WTC11 (cell line): ENCODE results near the gene CYP1A2. TPM values are rescaled to one million over a fixed set of nuclear protein-coding genes. Genes with fewer than 3 reads are reported as not detected.

Source experiments
- ATAC-seq: fragments of 200-7000 bp; cut with Tn5 transposase; 2 replicates; pipeline ENCODE4 v1.10.0; 2021; ENCODE audit warnings: mild to moderate bottlenecking, moderate library complexity
- Bru-seq: library from RNA; stranded (reverse); fragments of 400-500 nt; gene quantifications from one replicate; lab custom pipeline; 2021; lab: Mats Ljungman, UMichigan
- CTCF ChIA-PET: fragments of 300-600 bp; sonication (Branson Sonifier 250); formaldehyde crosslinking; loops from one replicate; lab custom pipeline; 2021; ENCODE audit warnings: antibody characterized with exemption; lab: Charles Lee
- POLR2A ChIA-PET: fragments of 350-600 bp; sonication (Branson Sonifier 250); formaldehyde crosslinking; loops from one replicate; lab custom pipeline; 2021; ENCODE audit warnings: antibody characterized with exemption; lab: Charles Lee
- DNase-seq: peaks from one replicate; pipeline ENCODE4 v3.0.0; 2021; ENCODE audit warnings: low spot score
- H3K27ac Mint-ChIP-seq: 2 replicates; pipeline ENCODE4 v1.8.0; 2021; ENCODE audit warnings: mixed read lengths
- H3K27me3 Mint-ChIP-seq: 2 replicates; pipeline ENCODE4 v1.8.0; 2021; ENCODE audit warnings: low read depth, mild to moderate bottlenecking, moderate library complexity, mixed read lengths
- H3K36me3 Mint-ChIP-seq: 2 replicates; pipeline ENCODE4 v1.8.0; 2021; ENCODE audit warnings: mixed read lengths
- H3K4me1 Mint-ChIP-seq: 2 replicates; pipeline ENCODE4 v1.8.0; 2022; ENCODE audit warnings: mixed read lengths
- H3K4me3 Mint-ChIP-seq: 2 replicates; pipeline ENCODE4 v1.8.0; 2021; ENCODE audit warnings: mild to moderate bottlenecking, moderate library complexity, mixed read lengths
- H3K9me3 Mint-ChIP-seq: 2 replicates; pipeline ENCODE4 v1.8.0; 2021; ENCODE audit warnings: mixed read lengths
- CREB1 ChIP-seq: sonication (generic); formaldehyde crosslinking; IDR thresholded peaks from 2 replicates; pipeline ENCODE4 v1.8.0; 2023; ENCODE audit warnings: mild to moderate bottlenecking, missing genetic modification reagents
- ELF4 ChIP-seq: sonication (generic); formaldehyde crosslinking; IDR thresholded peaks from 2 replicates; pipeline ENCODE4 v1.8.1; 2022; ENCODE audit warnings: low read depth, mild to moderate bottlenecking, moderate library complexity, missing genetic modification reagents
- ERG ChIP-seq: fragments of 250-450 bp; sonication (Bioruptor Pico); IDR thresholded peaks from 2 replicates; pipeline ENCODE4 v1.8.0; 2021; ENCODE audit warnings: mild to moderate bottlenecking
- ETV6 ChIP-seq: sonication (generic); formaldehyde crosslinking; IDR thresholded peaks from 2 replicates; pipeline ENCODE4 v1.8.1; 2022; ENCODE audit warnings: mild to moderate bottlenecking, missing genetic modification reagents
- FOXJ3 ChIP-seq: sonication (generic); formaldehyde crosslinking; IDR thresholded peaks from 2 replicates; pipeline ENCODE4 v1.9.0; 2021; ENCODE audit warnings: missing genetic modification reagents, mild to moderate bottlenecking, borderline replicate concordance
- GRHL2 ChIP-seq: fragments of 250-450 bp; sonication (Bioruptor Pico); IDR thresholded peaks from 2 replicates; pipeline ENCODE4 v1.8.0; 2022; ENCODE audit warnings: mild to moderate bottlenecking, moderate library complexity; ENCODE audit not compliant: insufficient replicate concordance, severe bottlenecking
- JAZF1 ChIP-seq: fragments of 250-450 bp; sonication (Bioruptor Pico); IDR thresholded peaks from 2 replicates; pipeline ENCODE4 v1.9.0; 2021; ENCODE audit warnings: moderate library complexity, mild to moderate bottlenecking, inconsistent platforms
- MLX ChIP-seq: sonication (generic); formaldehyde crosslinking; IDR thresholded peaks from 2 replicates; pipeline ENCODE4 v1.8.1; 2023; ENCODE audit warnings: mild to moderate bottlenecking, missing genetic modification reagents, moderate library complexity
- OVOL2 ChIP-seq: fragments of 250-450 bp; sonication (Bioruptor Pico); IDR thresholded peaks from 2 replicates; pipeline ENCODE4 v1.9.0; 2021; ENCODE audit warnings: mild to moderate bottlenecking, borderline replicate concordance
- PRRX2 ChIP-seq: fragments of 250-450 bp; sonication (Bioruptor Pico); IDR thresholded peaks from 2 replicates; pipeline ENCODE4 v1.8.0; 2021; ENCODE audit warnings: mild to moderate bottlenecking
- RELA ChIP-seq: sonication (generic); formaldehyde crosslinking; IDR thresholded peaks from 2 replicates; pipeline ENCODE4 v1.8.1; 2022; ENCODE audit warnings: missing genetic modification reagents, mild to moderate bottlenecking, borderline replicate concordance
- TCF7 ChIP-seq: sonication (generic); formaldehyde crosslinking; IDR thresholded peaks from 2 replicates; pipeline ENCODE4 v1.8.0; 2022; ENCODE audit warnings: mild to moderate bottlenecking, low read depth, missing genetic modification reagents, moderate library complexity
- TP53 ChIP-seq: sonication (generic); formaldehyde crosslinking; IDR thresholded peaks from 2 replicates; pipeline ENCODE4 v1.8.1; 2023; ENCODE audit warnings: mild to moderate bottlenecking, missing genetic modification reagents
- ZNF121 ChIP-seq: sonication (generic); formaldehyde crosslinking; IDR thresholded peaks from 2 replicates; pipeline ENCODE4 v1.8.0; 2023; ENCODE audit warnings: missing genetic modification reagents
- ZNF232 ChIP-seq: sonication (generic); formaldehyde crosslinking; IDR thresholded peaks from 2 replicates; pipeline ENCODE4 v1.8.0; 2022; ENCODE audit warnings: mild to moderate bottlenecking, missing genetic modification reagents
- ZNF671 ChIP-seq: fragments of 250-450 bp; sonication (Bioruptor Pico); IDR thresholded peaks from 2 replicates; pipeline ENCODE4 v1.8.0; 2021; ENCODE audit warnings: mild to moderate bottlenecking
- long read RNA-seq, 3 experiments: library from RNA in 1 of 3; library from capped mRNA in 1 of 3; library from polyadenylated mRNA in 1 of 3; unstranded in 2 of 3; stranded (forward) in 1 of 3; transcript quantifications; one replicate each; pipeline ENCODE4 v2.0.0, GENCODE V29; 2021
- total RNA-seq: library from RNA; stranded (reverse); gene quantifications from 3 replicates; pipeline ENCODE4 v1.2.3, GENCODE V29; 2021
- TF ChIP-seq, protein P1 (sequence below): fragments of 250-450 bp; sonication (Bioruptor Pico); IDR thresholded peaks from 2 replicates; pipeline ENCODE4 v2.1.2; 2022; ENCODE audit warnings: mild to moderate bottlenecking, moderate library complexity
- TF ChIP-seq, protein P2 (sequence below): sonication (generic); formaldehyde crosslinking; IDR thresholded peaks from 2 replicates; pipeline ENCODE4 v1.8.1; 2023; ENCODE audit warnings: mild to moderate bottlenecking, missing genetic modification reagents, borderline replicate concordance
- TF ChIP-seq, protein P3 (sequence below): fragments of 200-600 bp; IDR thresholded peaks from 2 replicates; pipeline ENCODE4 v1.8.0; 2022; ENCODE audit warnings: antibody characterized with exemption

The CYP1A2 gene, protein sequence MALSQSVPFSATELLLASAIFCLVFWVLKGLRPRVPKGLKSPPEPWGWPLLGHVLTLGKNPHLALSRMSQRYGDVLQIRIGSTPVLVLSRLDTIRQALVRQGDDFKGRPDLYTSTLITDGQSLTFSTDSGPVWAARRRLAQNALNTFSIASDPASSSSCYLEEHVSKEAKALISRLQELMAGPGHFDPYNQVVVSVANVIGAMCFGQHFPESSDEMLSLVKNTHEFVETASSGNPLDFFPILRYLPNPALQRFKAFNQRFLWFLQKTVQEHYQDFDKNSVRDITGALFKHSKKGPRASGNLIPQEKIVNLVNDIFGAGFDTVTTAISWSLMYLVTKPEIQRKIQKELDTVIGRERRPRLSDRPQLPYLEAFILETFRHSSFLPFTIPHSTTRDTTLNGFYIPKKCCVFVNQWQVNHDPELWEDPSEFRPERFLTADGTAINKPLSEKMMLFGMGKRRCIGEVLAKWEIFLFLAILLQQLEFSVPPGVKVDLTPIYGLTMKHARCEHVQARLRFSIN
- total RNA-seq, result 0.07 TPM in 1 of 3 replicates, not detected in the others
- Bru-seq, nascent RNA, result not detected
- long read RNA-seq, experiment 1, result 0 reads
- long read RNA-seq, experiment 2, result 0 reads
- long read RNA-seq, experiment 3, result 0 reads

DNA sequence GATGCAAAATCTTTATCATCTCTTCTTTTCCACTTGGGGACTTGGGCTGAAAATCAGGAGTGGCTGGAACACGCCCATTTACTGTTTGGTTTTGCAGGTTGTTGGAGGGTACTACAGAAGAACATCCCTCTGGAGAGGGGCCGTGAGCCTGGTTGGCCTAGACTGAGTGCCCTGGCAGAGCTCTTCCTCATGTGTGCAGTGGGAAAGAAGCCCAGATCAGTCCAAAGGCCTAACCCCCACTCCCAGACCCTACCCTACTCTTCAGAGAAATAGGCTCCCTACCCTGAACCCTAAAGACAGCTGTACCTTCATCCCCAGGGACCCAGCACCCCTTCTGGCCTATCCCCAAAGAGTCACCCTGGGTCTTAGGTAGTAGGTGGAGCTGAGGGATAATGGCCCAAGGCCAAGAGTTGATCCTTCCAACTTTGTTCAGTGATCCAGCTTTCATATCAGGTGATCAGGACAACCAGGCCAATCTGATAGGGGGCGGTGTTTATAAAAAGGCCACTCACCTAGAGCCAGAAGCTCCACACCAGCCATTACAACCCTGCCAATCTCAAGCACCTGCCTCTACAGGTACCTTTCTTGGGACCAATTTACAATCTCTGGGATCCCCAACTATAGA lies at the start of gene CYP1A2:
Gene CYP1A2, plus strand, starts transcription at position 524 of the 625 bp plus-strand sequence. CDS start 894 bp downstream, outside the sequence.
- no peak within 1 kb of the TSS for H3K27ac Mint-ChIP-seq
- CTCF ChIA-PET, result interaction anchor here (0.9 to 5.8 kb wide), 6 partner anchors 12 to 127 kb away, joined by 3 to 56 read pairs (median 6); no protein-coding TSS in a partner anchor
- POLR2A ChIA-PET, result no interaction called here
- ATAC-seq, result no peak
- no peaks in the 10 kb centered on the region for H3K9me3 Mint-ChIP-seq
- no peak for DNase-seq
- no peak within 1 kb of the TSS for H3K4me3 Mint-ChIP-seq
- no peaks in the 10 kb centered on the region for H3K36me3 Mint-ChIP-seq
- peaks cover 12% of the 10 kb centered on the region for H3K27me3 Mint-ChIP-seq
- no peak for TF ChIP-seq PRRX2 (CRISPR knock-in tag)
- TF ChIP-seq TP53 (CRISPR knock-in tag), result no peak
- TF ChIP-seq TCF7 (CRISPR knock-in tag), result no peak
- no peak for TF ChIP-seq OVOL2 (CRISPR knock-in tag)
- TF ChIP-seq, protein P1, sequence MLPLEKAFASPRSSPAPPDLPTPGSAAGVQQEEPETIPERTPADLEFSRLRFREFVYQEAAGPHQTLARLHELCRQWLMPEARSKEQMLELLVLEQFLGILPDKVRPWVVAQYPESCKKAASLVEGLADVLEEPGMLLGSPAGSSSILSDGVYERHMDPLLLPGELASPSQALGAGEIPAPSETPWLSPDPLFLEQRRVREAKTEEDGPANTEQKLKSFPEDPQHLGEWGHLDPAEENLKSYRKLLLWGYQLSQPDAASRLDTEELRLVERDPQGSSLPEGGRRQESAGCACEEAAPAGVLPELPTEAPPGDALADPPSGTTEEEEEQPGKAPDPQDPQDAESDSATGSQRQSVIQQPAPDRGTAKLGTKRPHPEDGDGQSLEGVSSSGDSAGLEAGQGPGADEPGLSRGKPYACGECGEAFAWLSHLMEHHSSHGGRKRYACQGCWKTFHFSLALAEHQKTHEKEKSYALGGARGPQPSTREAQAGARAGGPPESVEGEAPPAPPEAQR, result no peak
- no peak for TF ChIP-seq MLX (CRISPR knock-in tag)
- TF ChIP-seq, protein P2, sequence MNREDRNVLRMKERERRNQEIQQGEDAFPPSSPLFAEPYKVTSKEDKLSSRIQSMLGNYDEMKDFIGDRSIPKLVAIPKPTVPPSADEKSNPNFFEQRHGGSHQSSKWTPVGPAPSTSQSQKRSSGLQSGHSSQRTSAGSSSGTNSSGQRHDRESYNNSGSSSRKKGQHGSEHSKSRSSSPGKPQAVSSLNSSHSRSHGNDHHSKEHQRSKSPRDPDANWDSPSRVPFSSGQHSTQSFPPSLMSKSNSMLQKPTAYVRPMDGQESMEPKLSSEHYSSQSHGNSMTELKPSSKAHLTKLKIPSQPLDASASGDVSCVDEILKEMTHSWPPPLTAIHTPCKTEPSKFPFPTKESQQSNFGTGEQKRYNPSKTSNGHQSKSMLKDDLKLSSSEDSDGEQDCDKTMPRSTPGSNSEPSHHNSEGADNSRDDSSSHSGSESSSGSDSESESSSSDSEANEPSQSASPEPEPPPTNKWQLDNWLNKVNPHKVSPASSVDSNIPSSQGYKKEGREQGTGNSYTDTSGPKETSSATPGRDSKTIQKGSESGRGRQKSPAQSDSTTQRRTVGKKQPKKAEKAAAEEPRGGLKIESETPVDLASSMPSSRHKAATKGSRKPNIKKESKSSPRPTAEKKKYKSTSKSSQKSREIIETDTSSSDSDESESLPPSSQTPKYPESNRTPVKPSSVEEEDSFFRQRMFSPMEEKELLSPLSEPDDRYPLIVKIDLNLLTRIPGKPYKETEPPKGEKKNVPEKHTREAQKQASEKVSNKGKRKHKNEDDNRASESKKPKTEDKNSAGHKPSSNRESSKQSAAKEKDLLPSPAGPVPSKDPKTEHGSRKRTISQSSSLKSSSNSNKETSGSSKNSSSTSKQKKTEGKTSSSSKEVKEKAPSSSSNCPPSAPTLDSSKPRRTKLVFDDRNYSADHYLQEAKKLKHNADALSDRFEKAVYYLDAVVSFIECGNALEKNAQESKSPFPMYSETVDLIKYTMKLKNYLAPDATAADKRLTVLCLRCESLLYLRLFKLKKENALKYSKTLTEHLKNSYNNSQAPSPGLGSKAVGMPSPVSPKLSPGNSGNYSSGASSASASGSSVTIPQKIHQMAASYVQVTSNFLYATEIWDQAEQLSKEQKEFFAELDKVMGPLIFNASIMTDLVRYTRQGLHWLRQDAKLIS, result no peak
- TF ChIP-seq GRHL2, result no peak
- TF ChIP-seq ZNF121, result no peak
- TF ChIP-seq ERG, result no peak
- no peak for TF ChIP-seq CREB1 (CRISPR knock-in tag)
- no peak for TF ChIP-seq FOXJ3 (CRISPR knock-in tag)
- TF ChIP-seq, protein P3, sequence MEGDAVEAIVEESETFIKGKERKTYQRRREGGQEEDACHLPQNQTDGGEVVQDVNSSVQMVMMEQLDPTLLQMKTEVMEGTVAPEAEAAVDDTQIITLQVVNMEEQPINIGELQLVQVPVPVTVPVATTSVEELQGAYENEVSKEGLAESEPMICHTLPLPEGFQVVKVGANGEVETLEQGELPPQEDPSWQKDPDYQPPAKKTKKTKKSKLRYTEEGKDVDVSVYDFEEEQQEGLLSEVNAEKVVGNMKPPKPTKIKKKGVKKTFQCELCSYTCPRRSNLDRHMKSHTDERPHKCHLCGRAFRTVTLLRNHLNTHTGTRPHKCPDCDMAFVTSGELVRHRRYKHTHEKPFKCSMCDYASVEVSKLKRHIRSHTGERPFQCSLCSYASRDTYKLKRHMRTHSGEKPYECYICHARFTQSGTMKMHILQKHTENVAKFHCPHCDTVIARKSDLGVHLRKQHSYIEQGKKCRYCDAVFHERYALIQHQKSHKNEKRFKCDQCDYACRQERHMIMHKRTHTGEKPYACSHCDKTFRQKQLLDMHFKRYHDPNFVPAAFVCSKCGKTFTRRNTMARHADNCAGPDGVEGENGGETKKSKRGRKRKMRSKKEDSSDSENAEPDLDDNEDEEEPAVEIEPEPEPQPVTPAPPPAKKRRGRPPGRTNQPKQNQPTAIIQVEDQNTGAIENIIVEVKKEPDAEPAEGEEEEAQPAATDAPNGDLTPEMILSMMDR, result no peak
- no peak for TF ChIP-seq ZNF232 (CRISPR knock-in tag)
- TF ChIP-seq JAZF1 (CRISPR knock-in tag), result no peak
- no peak for TF ChIP-seq ELF4 (CRISPR knock-in tag)
- no peak for TF ChIP-seq ETV6 (CRISPR knock-in tag)
- no peak for TF ChIP-seq ZNF671 (CRISPR knock-in tag)
- TF ChIP-seq RELA (CRISPR knock-in tag), result no peak
- TF ChIP-seq, all 79 proteins: peak for 0
- peaks cover 7% of the 10 kb centered on the region; the same call in 1 of the 2 replicates for H3K4me1 Mint-ChIP-seq
